Activated CD8-positive, alpha-beta T cell treated with anti-CD3 and anti-CD28 coated beads for 36 hours (primary cell): Measurements from ENCODE around the gene MTHFD2. TPM values are rescaled to one million over a fixed set of nuclear protein-coding genes. Genes with fewer than 3 reads are reported as not detected.

Experiments
- ATAC-seq: fragments of 200-7000 bp; cut with Tn5 transposase; one replicate; pipeline ENCODE4 v1.10.0; 2021; ENCODE audit warnings: mild to moderate bottlenecking, moderate library complexity
- CTCF ChIA-PET: fragments of 350-600 bp; sonication (Branson Sonifier 250); formaldehyde crosslinking; loops from one replicate; lab custom pipeline; 2021; ENCODE audit warnings: antibody characterized with exemption; lab: Charles Lee
- POLR2A ChIA-PET: fragments of 350-600 bp; sonication (Branson Sonifier 250); formaldehyde crosslinking; loops from one replicate; lab custom pipeline; 2021; ENCODE audit warnings: antibody characterized with exemption; lab: Charles Lee
- DNase-seq: peaks from one replicate; pipeline ENCODE4 v3.0.0-alpha.2; 2020
- H3K27ac Mint-ChIP-seq: one replicate; pipeline ENCODE4 v1.8.0; 2021; ENCODE audit warnings: mild to moderate bottlenecking, mixed read lengths
- H3K27me3 Mint-ChIP-seq: one replicate; pipeline ENCODE4 v1.8.0; 2021; ENCODE audit warnings: mixed read lengths
- H3K36me3 Mint-ChIP-seq: one replicate; pipeline ENCODE4 v1.8.0; 2021; ENCODE audit warnings: low read depth, mixed read lengths
- H3K4me1 Mint-ChIP-seq: one replicate; pipeline ENCODE4 v1.8.0; 2021; ENCODE audit warnings: low read depth, mixed read lengths
- H3K4me3 Mint-ChIP-seq: one replicate; pipeline ENCODE4 v1.8.0; 2021; ENCODE audit warnings: mild to moderate bottlenecking, moderate library complexity, mixed read lengths
- H3K9me3 Mint-ChIP-seq: one replicate; pipeline ENCODE4 v1.8.0; 2021; ENCODE audit warnings: mixed read lengths
- intact Hi-C: fragments of 100-400 bp; cut with micrococcal nuclease; formaldehyde crosslinking; loops from one replicate; pipeline ENCODE4 v1.10.0; 2022
- total RNA-seq, 2 experiments: library from RNA; stranded (reverse); gene quantifications; one replicate each; pipeline ENCODE4 v1.2.3, GENCODE V29; 2021
- TF ChIP-seq, protein P1 (sequence below): fragments of 200-600 bp; IDR thresholded peaks from one replicate; pipeline ENCODE4 v1.8.0; 2022; ENCODE audit warnings: antibody characterized with exemption, mild to moderate bottlenecking

MTHFD2 gene
- total RNA-seq, 2 experiments from 2014 or later = 348 to 361 TPM

DNA sequence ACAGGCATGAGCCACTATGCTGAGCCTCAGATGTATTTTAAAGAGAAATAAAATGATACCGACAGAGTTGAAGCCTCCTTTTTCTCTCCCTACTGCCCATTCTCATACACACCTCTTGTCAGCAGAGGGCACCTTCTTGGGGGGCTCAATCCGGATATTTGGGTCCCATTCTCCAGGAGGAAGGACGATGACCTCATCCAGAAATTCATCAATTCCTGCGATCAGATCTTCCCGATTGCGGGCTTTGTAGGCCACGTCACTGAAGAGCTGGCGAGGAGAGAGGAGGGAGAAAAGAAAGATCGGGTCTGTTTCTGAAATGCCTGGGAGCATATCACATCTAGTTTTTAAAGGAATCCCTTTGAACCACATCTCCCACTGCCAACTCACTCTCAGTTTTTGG, 54.4 kb downstream of the MTHFD2 start:
- no peak overlapping the region for H3K27ac Mint-ChIP-seq
- no peaks in the 10 kb centered on the region for H3K9me3 Mint-ChIP-seq
- H3K4me1 Mint-ChIP-seq = no peaks in the 10 kb centered on the region
- CTCF ChIA-PET = interaction anchor here (2.6 kb wide), 1 partner anchor 83 kb away, joined by 15 read pairs; no protein-coding TSS in a partner anchor
- TF ChIP-seq, protein P1, sequence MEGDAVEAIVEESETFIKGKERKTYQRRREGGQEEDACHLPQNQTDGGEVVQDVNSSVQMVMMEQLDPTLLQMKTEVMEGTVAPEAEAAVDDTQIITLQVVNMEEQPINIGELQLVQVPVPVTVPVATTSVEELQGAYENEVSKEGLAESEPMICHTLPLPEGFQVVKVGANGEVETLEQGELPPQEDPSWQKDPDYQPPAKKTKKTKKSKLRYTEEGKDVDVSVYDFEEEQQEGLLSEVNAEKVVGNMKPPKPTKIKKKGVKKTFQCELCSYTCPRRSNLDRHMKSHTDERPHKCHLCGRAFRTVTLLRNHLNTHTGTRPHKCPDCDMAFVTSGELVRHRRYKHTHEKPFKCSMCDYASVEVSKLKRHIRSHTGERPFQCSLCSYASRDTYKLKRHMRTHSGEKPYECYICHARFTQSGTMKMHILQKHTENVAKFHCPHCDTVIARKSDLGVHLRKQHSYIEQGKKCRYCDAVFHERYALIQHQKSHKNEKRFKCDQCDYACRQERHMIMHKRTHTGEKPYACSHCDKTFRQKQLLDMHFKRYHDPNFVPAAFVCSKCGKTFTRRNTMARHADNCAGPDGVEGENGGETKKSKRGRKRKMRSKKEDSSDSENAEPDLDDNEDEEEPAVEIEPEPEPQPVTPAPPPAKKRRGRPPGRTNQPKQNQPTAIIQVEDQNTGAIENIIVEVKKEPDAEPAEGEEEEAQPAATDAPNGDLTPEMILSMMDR = no peak
- no peaks in the 10 kb centered on the region for H3K27me3 Mint-ChIP-seq
- intact Hi-C loops = loop anchor here (10.0 kb wide), 1 partner anchor 142 kb away; no protein-coding TSS in a partner anchor
- ATAC-seq (no peak), DNase-seq (no peak)
- no peaks in the 10 kb centered on the region for H3K36me3 Mint-ChIP-seq
- POLR2A ChIA-PET = interaction anchor here (0.7 kb wide), 1 partner anchor 20 kb away, joined by 3 read pairs; no protein-coding TSS in a partner anchor
- no peak overlapping the region for H3K4me3 Mint-ChIP-seq

DNA sequence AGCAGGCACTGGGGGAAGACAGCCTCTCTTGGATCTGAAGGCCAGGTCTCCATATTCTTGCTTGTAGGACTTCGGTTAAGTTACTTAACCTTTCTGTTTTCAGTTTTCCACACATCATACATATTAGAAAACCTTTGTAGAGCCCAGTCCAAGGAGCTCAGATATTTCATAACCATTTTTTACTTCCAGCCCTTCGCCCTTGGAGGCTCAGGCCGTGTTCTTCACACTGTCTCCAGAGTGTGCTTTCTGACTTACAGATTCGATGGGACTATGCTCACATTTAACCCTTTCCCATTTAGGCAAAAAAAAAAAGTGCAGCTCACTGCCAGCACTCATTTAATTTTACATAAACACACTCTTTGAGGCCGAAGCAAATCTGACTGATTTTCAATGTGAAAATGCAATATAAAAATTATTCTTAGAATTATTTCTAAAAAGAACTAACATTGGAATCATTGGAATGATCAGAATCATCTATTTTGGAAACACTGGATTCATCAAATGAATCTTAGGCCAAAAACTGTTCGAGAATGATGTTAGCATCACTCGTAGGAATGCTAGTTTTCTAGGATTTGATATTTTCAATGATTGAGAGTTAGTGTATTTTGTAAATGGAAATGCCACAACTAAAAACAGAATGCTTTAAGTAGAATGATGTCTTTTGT, 55.0 kb downstream of the MTHFD2 start:
- H3K4me1 Mint-ChIP-seq = no peaks in the 10 kb centered on the region
- ATAC-seq (no peak), DNase-seq (no peak)
- no peak overlapping the region for H3K27ac Mint-ChIP-seq
- TF ChIP-seq, protein P1 = no peak
- H3K4me3 Mint-ChIP-seq = no peak overlapping the region
- H3K9me3 Mint-ChIP-seq = no peaks in the 10 kb centered on the region
- ChIA-PET POLR2A (interaction anchor here (0.7 kb wide), 1 partner anchor 19 kb away, joined by 3 read pairs; no protein-coding TSS in a partner anchor), CTCF (interaction anchor here (2.6 kb wide), 1 partner anchor 82 kb away, joined by 15 read pairs; no protein-coding TSS in a partner anchor)
- intact Hi-C loops = loop anchor here (10.0 kb wide), 1 partner anchor 141 kb away; no protein-coding TSS in a partner anchor
- H3K36me3 Mint-ChIP-seq = no peaks in the 10 kb centered on the region
- H3K27me3 Mint-ChIP-seq = no peaks in the 10 kb centered on the region

DNA sequence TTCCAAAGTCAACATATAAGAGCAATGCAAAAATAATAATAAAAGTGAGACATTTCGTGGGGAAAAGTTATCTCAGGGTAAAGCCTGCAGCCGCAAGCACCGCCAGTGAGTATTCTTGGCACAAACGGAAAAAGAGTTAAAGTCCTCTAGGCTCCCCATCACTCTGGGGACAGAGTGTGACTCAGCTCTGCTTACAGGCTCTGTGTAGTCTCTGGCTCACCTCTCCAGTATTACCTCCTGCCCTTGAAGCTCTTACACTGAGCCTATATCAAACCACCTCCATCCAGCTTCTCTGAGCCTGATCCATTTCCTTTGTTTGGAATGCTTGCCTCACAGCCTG, 55.5 kb downstream of the MTHFD2 start:
- no peak for ATAC-seq
- no peak overlapping the region for H3K4me3 Mint-ChIP-seq
- POLR2A ChIA-PET = no interaction called here
- intact Hi-C loops = loop anchor here (10.0 kb wide), 1 partner anchor 141 kb away; no protein-coding TSS in a partner anchor
- no peaks in the 10 kb centered on the region for H3K9me3 Mint-ChIP-seq
- H3K27ac Mint-ChIP-seq = no peak overlapping the region
- CTCF ChIA-PET = interaction anchor here (2.6 kb wide), 1 partner anchor 81 kb away, joined by 15 read pairs; no protein-coding TSS in a partner anchor
- H3K27me3 Mint-ChIP-seq = no peaks in the 10 kb centered on the region
- H3K36me3 Mint-ChIP-seq = no peaks in the 10 kb centered on the region
- no peaks in the 10 kb centered on the region for H3K4me1 Mint-ChIP-seq
- DNase-seq = no peak
- TF ChIP-seq, protein P1 = no peak

DNA sequence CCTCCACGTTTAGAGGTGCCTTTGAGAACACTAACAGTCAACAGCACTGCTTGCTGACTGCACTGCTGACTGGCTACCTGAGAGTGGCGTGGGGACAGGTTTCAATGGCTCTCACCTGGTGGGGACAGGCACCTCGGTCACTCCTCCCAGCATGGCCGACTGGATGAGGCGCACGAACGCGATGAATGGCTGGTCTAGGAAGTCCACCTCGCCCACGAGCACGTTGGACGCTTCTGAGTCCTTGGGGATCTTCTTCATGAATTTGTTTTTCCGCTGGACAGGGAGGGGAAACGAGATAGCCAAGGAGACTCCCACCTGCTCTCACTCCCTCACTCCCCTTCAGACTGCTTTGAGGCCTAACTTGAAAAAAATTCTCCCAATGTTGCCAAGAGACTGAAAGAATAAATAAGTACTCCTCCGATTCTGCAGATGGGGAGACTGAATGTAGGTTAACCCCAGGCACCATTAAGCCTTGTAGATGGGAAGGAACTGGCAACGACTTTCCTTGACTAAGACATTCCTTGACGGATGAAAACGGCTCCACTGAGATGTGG, 57.3 kb downstream of the MTHFD2 start:
- DNase-seq (no peak), ATAC-seq (no peak)
- no peaks in the 10 kb centered on the region for H3K36me3 Mint-ChIP-seq
- no peak overlapping the region for H3K27ac Mint-ChIP-seq
- no peaks in the 10 kb centered on the region for H3K9me3 Mint-ChIP-seq
- H3K27me3 Mint-ChIP-seq = no peaks in the 10 kb centered on the region
- intact Hi-C loops = loop anchor here (10.0 kb wide), 1 partner anchor 139 kb away; no protein-coding TSS in a partner anchor
- no peaks in the 10 kb centered on the region for H3K4me1 Mint-ChIP-seq
- CTCF ChIA-PET = interaction anchor here (1.6 to 2.6 kb wide), 2 partner anchors 79 to 80 kb away, joined by 10 to 15 read pairs; no protein-coding TSS in a partner anchor
- TF ChIP-seq, protein P1 = no peak
- POLR2A ChIA-PET = no interaction called here
- no peak overlapping the region for H3K4me3 Mint-ChIP-seq

DNA sequence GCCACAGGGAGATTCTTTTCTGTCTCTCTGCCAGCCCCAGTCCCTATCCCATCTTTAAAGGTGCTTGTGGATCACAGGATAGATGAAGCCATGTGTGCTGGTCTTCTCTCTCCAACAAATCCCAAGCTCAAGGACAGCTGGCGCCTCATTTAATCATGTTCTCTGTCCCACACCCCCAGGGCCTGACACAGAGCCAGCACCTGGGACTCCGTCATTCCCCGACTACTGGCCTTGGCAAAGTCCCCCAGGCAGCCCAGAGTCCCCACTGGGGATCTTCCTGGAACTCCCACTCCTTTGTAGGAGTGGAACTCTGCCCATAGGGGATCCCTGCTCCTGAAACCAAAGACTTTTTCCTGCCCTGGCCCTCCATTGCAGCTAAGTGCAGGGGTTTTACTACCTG, 60.8 kb downstream of the MTHFD2 start:
- Mint-ChIP-seq H3K4me1 (no peaks in the 10 kb centered on the region), H3K27me3 (no peaks in the 10 kb centered on the region), H3K9me3 (no peaks in the 10 kb centered on the region), H3K36me3 (no peaks in the 10 kb centered on the region), H3K4me3 (no peak overlapping the region), H3K27ac (no peak overlapping the region)
- DNase-seq = no peak
- no peak for ATAC-seq
- intact Hi-C loops = loop anchor here (10.0 kb wide), 1 partner anchor 136 kb away; no protein-coding TSS in a partner anchor
- CTCF ChIA-PET = interaction anchor here (1.2 to 4.6 kb wide), 3 partner anchors 8 to 76 kb away, joined by 4 to 23 read pairs (median 16); no protein-coding TSS in a partner anchor
- TF ChIP-seq, protein P1 = no peak
- POLR2A ChIA-PET = no interaction called here
